Measurements from ENCODE around the gene C10orf120. TPM values are rescaled to one million over a fixed set of nuclear protein-coding genes. Genes with fewer than 3 reads are reported as not detected.

Gene C10orf120
- total RNA-seq, 4 donors from 2014 or later: not detected

GRCh38 chr10:122648599-122649428 is 50.8 kb downstream of the C10orf120 start:
- DNase-seq (ENCODE audit: low spot score) (no peak), ATAC-seq (ENCODE audit: low FRiP score) (no peak)
- TF ChIP-seq CTCF (IDR thresholded peaks at IDR 0.05): no peak

Other genes with a start within 250 kb of the C10orf120 start
- gene ARMS2, start 245.2 kb downstream of the C10orf120 start, total RNA-seq: not detected
- gene HTRA1, start 238.3 kb downstream of the C10orf120 start, total RNA-seq: 100 to 1,000 TPM in 3 of 4 donors, 10 to 100 TPM in 1; 92.8 to 402 (median 260) TPM
- under 1 TPM in 2 of 4 donors, not detected in 2; 0.06 to 0.28 TPM for gene DMBT1, start 139.1 kb downstream of the C10orf120 start, total RNA-seq
- gene CUZD1, start 146.0 kb upstream of the C10orf120 start, total RNA-seq: 1 to 10 TPM in 1 of 4 donors, under 1 TPM in 3; 0.28 to 1.4 (median 0.73) TPM
- gene FAM24B, start 179.7 kb upstream of the C10orf120 start, total RNA-seq: 1 to 10 TPM; 1.0 to 4.4 (median 3.2) TPM
- not detected for gene FAM24A, start 210.8 kb upstream of the C10orf120 start, total RNA-seq